RPMI8226 (cell line): ENCODE data around the gene UCHL1.
A peak's percentile ranks its signal among the peaks of the same experiment; 100 is the strongest.

Experiments used
- DNase-seq: peaks from one replicate; pipeline ENCODE4 v3.0.0-alpha.2; 2015

Gene UCHL1

GRCh38 chr4:41256740-41257256, at the start of gene UCHL1:
UCHL1 (plus strand) TSS chr4:41256928; CDS start chr4:41256977, 49 bp downstream.
- DNase-seq, result no peak

DNA sequence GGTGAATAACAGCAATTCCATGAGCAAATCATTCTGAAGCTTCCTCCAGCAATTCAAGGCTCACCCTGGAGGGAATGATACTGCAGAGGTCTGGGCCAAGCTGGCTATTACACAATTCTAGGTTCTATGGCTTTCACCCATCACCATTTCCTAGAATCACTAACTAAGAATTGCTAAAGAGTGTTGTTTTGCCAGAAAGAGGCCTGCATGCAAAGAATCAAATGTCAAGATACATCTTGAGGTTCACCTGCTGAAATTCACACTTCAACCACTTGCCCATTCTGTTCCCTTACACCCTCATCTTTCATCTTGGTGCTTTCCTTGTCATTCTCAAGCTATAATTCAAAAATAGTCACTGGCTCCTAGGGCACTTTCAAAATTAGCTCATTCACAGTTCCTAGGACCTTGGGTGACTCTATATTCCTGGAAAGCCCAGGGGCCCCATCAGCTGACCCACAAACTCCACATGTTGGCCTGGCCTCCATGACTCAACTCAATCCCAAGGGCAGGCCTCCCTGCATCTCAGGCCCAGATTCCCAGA, 49.4 kb upstream of the UCHL1 start:
- DNase-seq, result no peak

- peak; percentile 80 for DNase-seq
These were observed 47.5 kb upstream of the UCHL1 start for GRCh38 chr4:41209187-41209586.

- no peak for DNase-seq
These were observed 46.8 kb upstream of the UCHL1 start for GRCh38 chr4:41209901-41210300.

- no peak for DNase-seq
These were observed 44.6 kb upstream of the UCHL1 start for GRCh38 chr4:41211951-41212615.

- DNase-seq, result peak; percentile 78
These were observed 44.0 kb upstream of the UCHL1 start for GRCh38 chr4:41212616-41213203.

DNA sequence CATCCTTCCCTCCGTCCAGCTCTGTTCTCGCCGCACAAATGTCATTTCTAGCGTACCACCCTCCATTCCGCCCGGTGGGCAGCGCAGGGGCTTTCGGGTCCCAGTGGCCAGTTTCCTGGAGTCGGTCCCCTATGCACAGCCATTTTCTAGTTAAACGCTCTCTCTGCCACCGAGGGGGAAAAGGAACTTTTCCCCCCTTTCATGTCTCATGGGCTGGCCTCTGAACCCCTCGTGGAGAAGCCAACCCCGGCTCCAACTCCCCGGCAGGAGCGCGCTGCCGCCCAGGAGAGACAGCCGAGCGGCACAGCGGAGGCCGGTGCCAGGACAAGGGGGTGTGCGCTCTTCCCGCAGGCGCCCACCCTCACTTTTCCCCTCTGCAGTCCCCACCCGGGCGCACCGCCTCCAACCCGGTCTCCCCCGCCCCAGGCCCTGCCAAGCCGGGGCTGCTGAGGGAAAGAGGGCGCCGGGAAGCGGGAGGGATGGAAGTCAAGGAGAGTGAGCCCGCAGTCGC, 43.0 kb upstream of the UCHL1 start:
- DNase-seq, result no peak

GRCh38 chr4:41214136-41214824, 42.4 kb upstream of the UCHL1 start, which contains the start of gene APBB2:
APBB2 (minus strand) TSS chr4:41214542; CDS start chr4:41033254, 181,288 bp downstream.
- peak; percentile 90 for DNase-seq

GRCh38 chr4:41214825-41215146, 41.9 kb upstream of the UCHL1 start:
- DNase-seq, result no peak

GRCh38 chr4:41215155-41215554, 41.6 kb upstream of the UCHL1 start:
- DNase-seq, result no peak

DNA sequence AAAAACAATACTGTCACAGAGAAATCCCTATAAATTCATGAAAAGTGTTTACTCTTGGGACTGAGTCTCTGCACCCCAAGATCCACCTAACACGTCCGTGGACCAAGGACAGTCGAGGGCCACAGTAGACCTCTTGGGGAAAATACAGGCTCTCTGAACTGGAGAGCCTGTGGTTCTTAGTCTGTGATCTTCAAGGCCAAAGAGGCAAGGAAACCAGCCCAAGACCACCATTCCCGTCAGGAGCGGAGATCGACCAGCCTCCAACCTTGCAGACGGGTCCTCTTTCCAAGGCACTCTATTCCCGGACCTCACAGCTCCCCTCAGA, 40.8 kb upstream of the UCHL1 start:
- no peak for DNase-seq

DNA sequence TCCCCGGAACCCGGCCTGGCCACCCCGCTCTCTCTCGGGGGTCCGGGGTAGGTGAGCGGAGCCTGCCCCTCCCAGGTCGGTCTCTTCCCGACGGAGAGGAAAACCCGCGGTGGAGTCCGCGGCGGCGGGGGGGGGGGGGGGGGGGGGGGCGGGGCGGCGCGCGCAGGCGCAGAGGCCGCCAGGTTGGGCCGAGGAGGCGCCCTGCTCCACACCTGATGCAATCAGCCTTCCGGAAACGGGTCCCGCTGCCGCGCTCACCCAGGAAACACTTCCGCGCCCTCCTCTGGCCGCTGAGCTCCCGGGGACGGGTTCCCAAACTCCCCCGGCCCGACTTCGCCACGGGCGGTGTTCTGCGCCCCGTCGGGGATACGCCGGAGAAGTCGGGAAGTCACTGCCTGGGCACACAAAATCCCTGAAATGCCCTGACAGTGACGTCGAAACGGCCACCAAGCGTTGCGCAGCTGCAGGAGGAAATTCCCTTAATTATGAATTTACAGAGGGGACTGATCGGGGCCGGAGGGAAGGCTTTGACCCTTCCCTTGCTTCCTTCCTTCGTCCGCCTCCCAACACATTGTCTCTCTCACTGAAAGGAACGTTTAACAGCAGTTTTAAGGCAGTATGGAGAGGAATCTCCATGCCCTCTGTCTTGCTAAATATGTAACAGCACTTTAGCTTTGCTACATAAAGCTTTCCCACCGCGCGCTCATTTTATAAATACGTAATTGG, 40.3 kb upstream of the UCHL1 start:
- peak; percentile 82 for DNase-seq

DNA sequence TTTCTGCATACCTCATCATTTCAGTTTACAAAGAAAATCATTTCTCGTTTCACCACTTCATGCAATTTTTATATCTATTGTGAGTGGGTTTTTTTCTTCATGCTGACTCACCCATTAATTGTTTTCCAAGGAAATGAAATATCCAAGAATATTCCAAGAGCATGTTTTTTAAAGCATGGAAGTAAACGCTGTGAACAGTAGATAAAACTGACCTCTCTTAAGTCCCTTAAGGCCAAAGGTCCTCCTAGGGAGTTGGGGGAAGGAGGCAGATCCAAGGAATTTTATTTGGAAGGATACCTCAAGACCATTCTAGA, 39.8 kb upstream of the UCHL1 start:
- DNase-seq, result no peak

- no peak for DNase-seq
These were observed 39.4 kb upstream of the UCHL1 start for GRCh38 chr4:41217374-41217773.

DNA sequence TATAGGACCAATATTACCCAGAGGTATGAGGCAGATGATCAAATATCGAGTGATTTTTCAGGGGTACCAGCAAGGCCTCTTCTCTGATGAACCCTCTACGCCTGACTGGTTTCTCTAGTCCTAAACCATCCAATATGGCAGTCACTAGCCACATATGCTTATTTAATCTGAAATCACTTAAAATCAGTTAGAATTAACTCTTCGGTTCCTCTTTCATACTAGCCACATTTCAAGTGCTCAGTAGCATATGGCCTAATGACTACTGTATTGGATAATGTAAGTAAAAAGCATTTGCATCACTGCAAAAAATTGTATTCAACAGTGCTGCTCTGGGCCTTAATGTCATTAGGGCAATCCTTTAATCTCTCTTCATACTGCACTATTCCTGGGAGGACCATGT, 38.0 kb upstream of the UCHL1 start:
- DNase-seq, result no peak

DNA sequence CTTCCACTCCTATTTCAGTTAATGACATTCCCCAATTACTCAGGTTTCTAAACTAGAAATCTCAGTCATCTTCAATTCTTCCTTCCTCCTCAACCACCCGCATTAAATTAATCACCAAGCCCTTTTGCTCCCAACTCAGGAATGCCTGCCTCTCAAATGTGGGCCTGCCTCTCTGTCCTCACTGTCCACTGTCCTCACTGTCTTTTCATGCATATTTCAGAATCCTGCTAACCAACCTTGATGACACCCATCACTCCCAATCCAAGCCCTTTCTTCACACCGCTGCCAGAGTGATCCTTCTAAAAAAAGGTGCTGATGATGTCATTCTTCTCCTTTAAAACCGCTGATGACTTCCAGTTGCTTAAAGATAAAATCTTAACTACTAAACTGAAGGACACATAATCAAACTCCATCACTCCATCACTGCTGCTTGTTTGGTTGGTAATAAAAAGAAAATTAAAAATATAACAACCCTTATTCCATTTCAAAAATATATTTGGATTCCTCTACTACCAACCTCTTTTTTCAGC, 37.2 kb upstream of the UCHL1 start:
- no peak for DNase-seq

DNA sequence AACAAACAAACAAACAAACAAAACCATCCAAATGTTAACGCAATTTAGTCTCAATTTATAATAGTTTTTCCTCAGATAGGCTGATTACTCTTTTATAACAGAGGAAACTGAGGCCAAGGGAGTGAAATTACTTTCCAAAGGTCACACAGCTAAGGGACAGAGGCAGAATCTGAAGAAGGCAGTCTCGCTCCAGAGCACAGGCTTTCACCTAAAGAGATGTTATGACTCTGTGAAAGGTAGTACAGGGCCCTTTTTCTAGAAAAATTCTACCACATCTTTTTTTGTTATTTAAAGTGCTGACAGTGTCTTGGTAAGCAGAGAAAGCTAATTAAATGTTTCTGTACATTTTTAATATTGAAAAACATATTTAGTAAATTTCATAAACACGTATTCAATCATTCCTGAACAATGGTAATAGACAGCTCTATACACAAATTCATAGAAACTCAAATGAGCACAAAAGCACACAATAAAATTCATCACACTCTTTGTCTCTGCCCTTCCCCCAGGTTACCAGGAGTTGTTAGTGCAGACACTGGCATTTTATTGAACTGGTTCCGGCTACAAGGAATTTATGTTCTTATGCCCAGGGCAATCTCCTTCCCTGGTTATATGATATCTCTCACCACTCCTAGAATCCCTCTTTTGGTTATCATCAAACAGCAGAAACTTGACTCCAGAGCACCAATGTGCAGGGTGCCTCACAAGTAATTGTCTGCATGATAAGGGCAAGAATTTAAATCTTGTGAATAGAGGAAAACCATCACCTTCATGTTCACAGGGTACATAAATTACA, 34.7 kb upstream of the UCHL1 start:
- no peak for DNase-seq

DNA sequence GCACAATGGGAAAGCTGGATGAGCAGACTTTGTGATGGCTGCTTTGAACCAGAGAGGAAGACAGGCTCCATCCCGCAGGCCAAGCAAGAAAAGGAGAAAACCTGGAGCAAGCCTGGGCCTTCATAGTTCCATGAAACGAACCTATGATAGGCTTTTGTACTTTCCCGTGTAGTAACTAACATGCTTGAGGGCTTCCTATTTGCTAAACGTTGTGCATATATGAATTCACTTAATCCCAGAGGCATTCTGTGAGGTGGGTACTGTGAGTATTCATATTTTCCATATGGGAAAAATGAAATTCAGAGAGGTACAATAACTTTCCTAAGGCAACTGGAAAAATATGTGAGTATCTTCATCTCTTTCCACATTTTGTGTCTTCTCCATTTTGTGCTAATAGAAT, 28.8 kb upstream of the UCHL1 start:
- DNase-seq, result no peak

DNA sequence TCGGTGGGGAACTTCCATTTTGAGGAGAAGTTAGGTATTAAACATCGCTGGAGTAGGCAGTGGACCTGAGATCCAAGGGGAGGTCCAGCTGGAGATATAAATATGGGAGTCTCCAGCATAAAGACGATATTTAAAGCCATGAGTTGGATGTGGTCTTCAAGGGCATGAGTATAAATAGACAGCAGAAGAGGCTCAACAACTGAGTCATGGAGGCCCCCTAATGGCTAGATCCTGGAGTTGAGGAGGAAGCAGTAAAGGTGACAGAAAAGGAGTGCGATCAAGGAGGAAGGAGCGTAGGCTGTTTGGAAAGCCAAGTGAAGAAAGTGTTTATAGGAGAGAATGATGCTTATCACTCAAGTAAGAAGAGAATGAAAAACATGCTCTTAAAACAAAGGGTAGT, 24.3 kb upstream of the UCHL1 start:
- DNase-seq, result no peak

DNA sequence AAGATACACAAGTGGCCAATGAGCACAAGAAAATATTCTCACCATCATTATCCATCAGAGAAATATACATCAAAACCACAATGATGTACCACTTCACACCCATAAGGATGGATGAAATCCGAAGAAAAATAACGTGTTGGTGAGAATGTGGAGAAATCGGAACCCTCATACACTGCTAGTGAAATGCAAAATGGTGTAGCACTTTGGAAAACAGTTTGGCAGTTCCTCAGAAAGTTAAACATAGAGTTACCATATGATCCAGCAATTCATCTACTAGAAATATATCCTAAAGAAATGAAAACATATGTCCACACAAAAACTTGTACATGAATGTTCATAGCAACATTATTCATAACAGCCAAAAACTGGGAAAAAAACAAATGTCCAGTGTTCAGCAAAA, 23.9 kb upstream of the UCHL1 start:
- no peak for DNase-seq

GRCh38 chr4:41236032-41236431, 20.7 kb upstream of the UCHL1 start:
- no peak for DNase-seq

GRCh38 chr4:41236508-41236907, 20.2 kb upstream of the UCHL1 start:
- no peak for DNase-seq
